A673 (cell line): ENCODE data around the gene TLE7. TPM values are rescaled to one million over a fixed set of nuclear protein-coding genes. Genes with fewer than 3 reads are reported as not detected.

Experiments
- BruUV-seq: library from RNA; stranded (reverse); fragments of 400-500 nt; replicated peaks from 2 replicates; lab custom pipeline; 2021; lab: Mats Ljungman, UMichigan
- CTCF ChIA-PET: fragments of 300-600 bp; sonication (Branson Sonifier 250); formaldehyde crosslinking; loops from one replicate; lab custom pipeline; 2022; ENCODE audit warnings: antibody characterized with exemption; lab: Charles Lee
- POLR2A ChIA-PET: fragments of 300-600 bp; sonication (Branson Sonifier 250); formaldehyde crosslinking; loops from one replicate; lab custom pipeline; 2022; ENCODE audit warnings: antibody characterized with exemption; ENCODE audit not compliant: low non-redundant PET; lab: Charles Lee
- DNase-seq: peaks from one replicate; pipeline ENCODE4 v3.0.0-alpha.2; 2015; ENCODE audit warnings: low spot score
- H3K27ac ChIP-seq: fragments of 200-600 bp; sonication (generic); 2 replicates; pipeline ENCODE4 v1.5.1; 2016; ENCODE audit warnings: mixed run types, low read depth, mild to moderate bottlenecking, mixed read lengths, antibody characterized with exemption, low read length; ENCODE audit not compliant: poor library complexity, severe bottlenecking
- H3K27me3 ChIP-seq: fragments of 200-600 bp; sonication (generic); replicated peaks from 2 replicates; pipeline ENCODE4 v1.6.1; 2017; ENCODE audit warnings: mixed run types, low read depth, mild to moderate bottlenecking, mixed read lengths, antibody characterized with exemption, low read length; ENCODE audit not compliant: insufficient read depth, poor library complexity
- H3K36me3 ChIP-seq: fragments of 200-600 bp; sonication (generic); 2 replicates; pipeline ENCODE4 v1.6.1; 2016; ENCODE audit warnings: mixed run types, mild to moderate bottlenecking, mixed read lengths, antibody characterized with exemption, low read length; ENCODE audit not compliant: insufficient read depth, poor library complexity, severe bottlenecking
- H3K4me1 ChIP-seq: fragments of 200-600 bp; sonication (generic); 2 replicates; pipeline ENCODE4 v1.6.1; 2017; ENCODE audit warnings: mixed run types, mild to moderate bottlenecking, mixed read lengths, antibody characterized with exemption, low read length; ENCODE audit not compliant: insufficient read depth, poor library complexity, severe bottlenecking
- H3K4me3 ChIP-seq: fragments of 200-600 bp; sonication (generic); 2 replicates; pipeline ENCODE4 v1.5.1; 2016; ENCODE audit warnings: low read depth, mixed run types, mild to moderate bottlenecking, mixed read lengths, low read length; ENCODE audit not compliant: poor library complexity, severe bottlenecking
- H3K9me3 ChIP-seq: fragments of 200-600 bp; sonication (generic); 2 replicates; pipeline ENCODE4 v1.6.1; 2016; ENCODE audit warnings: mixed run types, low read depth, mild to moderate bottlenecking, mixed read lengths, antibody characterized with exemption, low read length; ENCODE audit not compliant: poor library complexity, severe bottlenecking
- CTCF ChIP-seq: fragments of 300-800, 200-600 bp; sonication (generic); conservative IDR thresholded peaks from 2 replicates; pipeline ENCODE4 v1.5.1; 2017; ENCODE audit warnings: low read depth, mild to moderate bottlenecking, antibody characterized with exemption, low read length, moderate library complexity, mixed read lengths
- EZH2 ChIP-seq: fragments of 200-600 bp; sonication (generic); IDR thresholded peaks from 2 replicates; pipeline ENCODE4 v1.6.1; 2017; ENCODE audit warnings: borderline replicate concordance, low read depth, mild to moderate bottlenecking, mixed read lengths, antibody characterized with exemption, low read length; ENCODE audit not compliant: poor library complexity, severe bottlenecking
- intact Hi-C: fragments of 100-400 bp; cut with micrococcal nuclease; formaldehyde crosslinking; loops from one replicate; pipeline ENCODE4 v1.10.0; 2022; ENCODE audit not compliant: unreplicated experiment
- total RNA-seq: library from RNA; stranded (reverse); gene quantifications from 2 replicates; pipeline ENCODE4 v1.2.3, GENCODE V29; 2021

TLE7 gene
- total RNA-seq, 1 experiment from 2014 or later, result not detected

- Histone ChIP-seq H3K27me3 (no peaks in the 10 kb centered on the region), H3K9me3 (peaks cover 54% of the 10 kb centered on the region), H3K27ac (no peak overlapping the region), H3K36me3 (peaks cover 39% of the 10 kb centered on the region), H3K4me3 (no peak overlapping the region), H3K4me1 (no peaks in the 10 kb centered on the region)
- POLR2A ChIA-PET, result no interaction called here
- CTCF ChIA-PET, result no interaction called here
- BruUV-seq, result no TSS peak
- DNase-seq, result no peak
- no peak for TF ChIP-seq EZH2
- no peak for TF ChIP-seq CTCF
- intact Hi-C loops, result loop anchor here (10.0 kb wide), 1 partner anchor 64 kb away; no protein-coding TSS in a partner anchor
Measured at GRCh38 chr16:71449020-71449419, 7.2 kb upstream of the TLE7 start.

- Histone ChIP-seq H3K4me3 (no peak overlapping the region), H3K27me3 (no peaks in the 10 kb centered on the region), H3K9me3 (peaks cover 54% of the 10 kb centered on the region), H3K36me3 (peaks cover 39% of the 10 kb centered on the region), H3K4me1 (no peaks in the 10 kb centered on the region), H3K27ac (no peak overlapping the region)
- no peak for DNase-seq
- BruUV-seq, result no TSS peak
- ChIA-PET CTCF (no interaction called here), POLR2A (no interaction called here)
- TF ChIP-seq CTCF, result no peak
- TF ChIP-seq EZH2, result no peak
- intact Hi-C loops, result loop anchor here (10.0 kb wide), 1 partner anchor 64 kb away; no protein-coding TSS in a partner anchor
Measured at GRCh38 chr16:71448274-71448866, 6.5 kb upstream of the TLE7 start.

DNA sequence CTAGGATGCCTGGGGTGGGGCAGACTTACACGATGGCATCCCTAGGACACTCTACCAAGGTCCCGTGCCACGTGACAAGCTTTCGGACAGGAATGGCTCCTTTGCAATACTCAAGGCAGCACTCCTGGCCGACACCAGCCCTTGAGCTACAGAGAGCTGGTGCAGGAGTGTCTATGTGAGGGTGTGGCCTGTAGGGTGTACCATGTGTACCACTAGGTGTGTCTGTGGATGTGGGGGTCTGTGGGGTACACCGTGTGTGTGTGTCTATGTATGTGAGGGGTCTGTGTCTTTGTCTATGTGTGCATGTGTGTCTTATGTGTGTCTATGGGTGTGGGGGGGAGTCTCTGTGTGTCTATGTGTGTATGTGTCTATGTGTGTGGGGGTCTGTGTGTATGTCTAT lies 1.9 kb upstream of the TLE7 start:
- no peaks in the 10 kb centered on the region for H3K4me1 ChIP-seq
- ChIA-PET POLR2A (no interaction called here), CTCF (no interaction called here)
- H3K9me3 ChIP-seq, result peaks cover 34% of the 10 kb centered on the region
- H3K27ac ChIP-seq, result no peak overlapping the region
- no peak overlapping the region for H3K4me3 ChIP-seq
- BruUV-seq, result no TSS peak
- no peak for DNase-seq
- peaks cover 11% of the 10 kb centered on the region for H3K36me3 ChIP-seq
- H3K27me3 ChIP-seq, result peaks cover 2% of the 10 kb centered on the region
- TF ChIP-seq EZH2 (no peak), CTCF (no peak)
- intact Hi-C loops, result loop anchor here (10.0 kb wide), 1 partner anchor 59 kb away; no protein-coding TSS in a partner anchor
